ENCODE measurements around the gene FANCB. TPM values are rescaled to one million over a fixed set of nuclear protein-coding genes. Genes with fewer than 3 reads are reported as not detected.
A peak's percentile ranks its signal among the peaks of the same experiment; 100 is the strongest.

Gene FANCB
- 2.0 and 4.5 TPM in 2 replicates for total RNA-seq

DNA sequence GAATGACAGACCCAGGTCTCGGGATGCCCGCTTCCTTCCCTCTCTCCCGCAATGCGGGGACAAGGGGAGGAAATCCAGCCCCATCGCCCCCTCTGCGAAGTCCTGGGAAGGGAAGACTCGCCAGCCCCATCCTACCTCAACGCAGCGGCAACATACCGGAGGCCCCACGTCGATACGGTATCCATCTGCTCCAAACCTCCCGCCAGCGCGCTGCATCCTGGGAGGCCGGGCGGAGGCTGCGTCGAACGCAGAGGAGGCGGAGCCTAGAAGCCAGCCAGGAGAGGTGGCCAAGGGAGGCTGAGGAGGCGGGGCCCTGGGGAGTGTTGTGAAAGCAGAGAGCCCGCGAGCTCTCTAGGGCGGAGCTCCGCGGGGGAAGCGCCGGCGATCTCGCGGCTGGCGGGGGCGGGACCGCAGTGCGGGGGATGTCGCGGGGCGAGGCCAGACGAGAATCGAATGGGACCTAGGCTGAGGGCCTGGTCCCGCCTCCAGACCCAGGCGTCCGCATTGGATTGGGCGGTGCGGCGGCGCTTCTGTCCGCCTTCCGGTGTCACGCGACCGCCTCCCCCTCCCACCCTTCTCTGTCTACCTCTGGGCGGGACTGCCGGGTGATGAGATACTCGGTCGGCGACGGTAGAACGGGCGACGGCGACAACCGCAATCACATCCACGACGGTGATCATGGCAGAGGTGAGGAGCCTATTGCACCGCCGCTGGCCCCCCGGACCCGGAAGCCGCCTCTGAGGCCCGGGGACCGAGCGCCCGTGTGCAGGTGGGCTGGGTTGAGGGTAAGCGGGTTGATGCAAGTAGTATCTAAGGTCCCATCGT is at the start of gene FANCB, which contains the start of gene MOSPD2:
FANCB (minus strand) TSS at position 219 of the 825 bp plus-strand sequence. CDS start 7,559 bp downstream, outside the sequence.
MOSPD2 (plus strand) TSS at position 571 of the 825 bp plus-strand sequence; CDS start at position 679, 108 bp downstream.
- DNase-seq (ENCODE audit: low read depth), result peak; percentile 81

DNA sequence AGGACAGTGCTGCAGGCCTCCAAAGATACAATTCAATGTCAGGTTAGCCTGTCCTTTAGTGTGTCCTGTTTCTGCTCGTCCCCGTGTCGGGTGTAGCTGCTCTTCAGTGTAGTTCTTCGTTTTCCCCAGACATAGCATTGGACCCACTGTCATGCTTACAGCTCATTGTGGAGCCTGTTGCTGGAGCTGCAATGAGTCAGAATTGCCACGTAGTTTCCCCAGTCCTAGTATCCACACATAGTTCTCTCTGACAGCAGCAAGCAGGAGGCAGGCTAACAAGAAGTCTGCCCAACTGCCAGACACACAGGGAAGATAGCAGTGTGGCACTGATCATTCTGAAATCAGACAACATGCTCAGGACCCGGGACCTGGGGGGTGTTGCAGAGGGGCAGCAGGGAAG is 49.6 kb upstream of the FANCB start:
- DNase-seq (ENCODE audit: low read depth), result peak; percentile 28

DNA sequence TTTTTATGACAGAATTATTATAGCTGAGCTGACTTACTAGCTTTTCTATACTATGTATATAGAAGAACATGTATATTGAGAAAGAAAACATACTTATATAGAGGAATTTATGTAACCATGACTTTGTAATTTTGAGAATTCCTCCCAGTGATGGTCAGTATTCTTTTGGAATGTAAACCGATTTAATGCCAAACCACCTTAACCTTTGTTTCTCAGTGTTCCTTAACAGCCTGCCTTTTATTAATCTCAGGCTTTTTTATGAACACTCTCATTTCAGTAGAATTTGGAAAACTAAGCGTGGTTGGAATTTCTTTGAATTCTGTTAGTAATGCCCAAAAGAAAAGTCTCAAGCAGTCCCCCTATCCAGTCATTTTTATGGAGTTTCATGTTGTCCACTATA is 47.3 kb upstream of the FANCB start:
- DNase-seq (ENCODE audit: low read depth), result no peak

DNA sequence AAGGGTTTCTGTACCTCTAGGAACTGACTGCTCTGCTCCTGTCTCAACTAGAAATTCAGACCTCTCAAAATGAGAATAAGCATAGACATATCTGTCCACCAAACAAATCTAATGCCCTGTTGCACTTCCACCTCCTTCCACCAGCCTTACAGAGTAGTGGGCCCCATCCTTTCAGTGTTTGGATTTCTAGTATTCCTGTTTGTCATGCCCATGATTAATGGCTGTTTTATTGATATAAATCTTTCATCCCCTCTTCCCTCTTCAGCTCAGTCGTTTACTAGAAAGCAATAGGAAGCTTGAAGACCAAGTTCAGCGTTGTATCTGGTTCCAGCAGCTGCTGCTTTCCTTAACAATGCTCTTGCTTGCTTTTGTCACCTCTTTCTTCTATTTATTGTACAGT is 46.5 kb upstream of the FANCB start:
- DNase-seq (ENCODE audit: low read depth), result no peak

DNA sequence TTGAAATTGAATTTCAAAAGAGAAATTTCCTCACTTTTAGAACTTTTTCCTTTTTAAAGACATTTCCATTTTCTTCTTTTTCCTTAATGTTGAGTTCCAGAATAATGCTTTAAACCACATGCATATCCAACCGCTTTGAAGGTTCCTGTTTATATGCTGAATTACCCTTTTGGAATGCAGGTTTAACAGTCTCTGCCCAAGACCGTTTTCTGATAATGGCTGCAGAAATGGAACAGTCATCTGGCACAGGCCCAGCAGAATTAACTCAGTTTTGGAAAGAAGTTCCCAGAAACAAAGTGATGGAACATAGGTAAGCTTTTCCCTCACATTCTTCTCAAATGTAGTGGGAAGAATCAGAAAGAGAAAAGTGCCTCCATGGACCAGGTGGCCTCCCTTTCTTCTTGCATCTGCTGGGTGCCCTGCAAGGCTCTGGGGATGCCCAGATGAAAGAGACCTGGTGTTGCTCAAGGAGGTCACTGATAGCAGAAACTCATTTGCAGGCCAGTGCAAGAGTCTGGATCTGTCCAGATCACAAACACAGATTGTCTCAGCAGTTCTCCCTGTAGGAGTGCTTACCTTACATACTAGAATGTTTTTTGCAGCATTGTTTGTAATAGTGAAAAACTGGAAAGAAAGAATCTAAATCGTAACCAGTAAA is 43.3 kb upstream of the FANCB start:
- DNase-seq (ENCODE audit: low read depth), result peak; percentile 71

DNA sequence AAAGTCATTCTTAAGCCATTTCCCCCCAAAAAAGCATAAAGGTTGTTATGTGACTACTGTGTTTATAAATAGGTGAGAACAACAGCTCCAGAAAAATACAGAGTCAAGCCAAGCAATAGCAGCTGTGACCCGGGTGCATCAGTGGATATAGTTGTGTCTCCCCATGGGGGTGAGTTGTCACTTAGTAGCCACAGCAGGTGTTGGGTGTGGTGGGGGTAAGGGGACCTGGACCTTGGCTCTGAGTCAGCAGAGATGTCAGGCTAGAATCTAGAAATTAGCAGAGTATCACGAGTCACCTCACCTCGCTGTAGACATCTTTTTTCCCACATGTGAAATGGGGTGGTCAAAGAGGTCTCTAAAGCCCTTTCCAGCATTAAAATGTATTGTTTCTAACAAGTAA is 42.7 kb upstream of the FANCB start:
- no peak for DNase-seq (ENCODE audit: low read depth)

DNA sequence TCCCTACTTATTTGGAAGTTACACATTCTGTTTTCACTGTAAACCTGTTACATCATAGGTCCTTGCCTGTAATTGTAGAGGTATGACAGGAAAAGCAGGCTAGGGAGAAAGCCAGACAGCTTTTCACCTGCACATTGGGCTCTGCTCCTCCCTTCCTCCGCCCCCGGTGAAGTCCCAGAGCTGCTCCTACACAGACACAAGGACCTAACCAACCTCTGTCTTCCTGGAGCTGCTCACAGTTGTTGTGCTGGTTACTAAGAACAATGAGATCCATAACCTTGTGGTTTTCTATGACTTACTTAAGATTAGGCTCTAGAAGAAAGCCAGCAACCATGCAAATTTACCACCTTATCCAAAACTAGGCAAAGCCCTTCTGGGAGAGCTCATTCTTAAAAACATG is 40.4 kb upstream of the FANCB start:
- peak; percentile 68 for DNase-seq (ENCODE audit: low read depth)

DNA sequence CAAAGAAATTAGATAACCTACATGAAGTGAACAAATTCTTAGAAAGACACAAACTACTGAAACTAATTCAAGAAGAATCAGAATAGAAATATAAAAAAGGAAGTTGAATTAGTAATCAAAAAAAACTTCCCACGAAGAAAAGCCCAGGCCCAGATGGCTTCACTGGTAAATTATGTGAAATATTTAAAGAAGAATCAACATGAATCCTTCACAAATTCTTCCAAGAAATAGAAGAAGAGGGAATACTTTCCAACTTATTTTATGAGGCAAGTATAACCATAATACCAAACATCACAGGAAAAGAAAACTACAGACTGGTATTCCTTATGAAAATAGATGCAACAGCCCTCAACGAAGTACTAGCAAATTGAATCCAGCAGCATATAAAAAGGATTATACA is 31.0 kb upstream of the FANCB start:
- no peak for DNase-seq (ENCODE audit: low read depth)

DNA sequence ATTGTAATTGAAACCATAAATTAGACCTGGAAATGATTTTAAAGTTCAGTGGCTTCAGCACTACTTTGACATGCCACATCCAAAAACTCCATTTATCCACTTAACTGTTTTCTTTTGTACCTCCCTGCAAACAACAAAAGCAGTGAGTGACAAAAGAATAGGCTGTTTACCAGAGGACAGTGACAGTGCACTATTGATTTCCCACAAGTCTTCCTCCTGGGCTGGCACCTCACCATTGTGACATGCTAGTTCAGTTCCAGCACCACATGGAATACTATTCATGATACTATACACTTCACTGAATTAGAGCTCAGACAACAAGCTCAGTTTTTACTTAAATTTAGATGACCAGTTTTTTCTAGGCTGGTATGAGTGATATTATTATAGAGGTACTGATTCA is 29.7 kb upstream of the FANCB start:
- no peak for DNase-seq (ENCODE audit: low read depth)

DNA sequence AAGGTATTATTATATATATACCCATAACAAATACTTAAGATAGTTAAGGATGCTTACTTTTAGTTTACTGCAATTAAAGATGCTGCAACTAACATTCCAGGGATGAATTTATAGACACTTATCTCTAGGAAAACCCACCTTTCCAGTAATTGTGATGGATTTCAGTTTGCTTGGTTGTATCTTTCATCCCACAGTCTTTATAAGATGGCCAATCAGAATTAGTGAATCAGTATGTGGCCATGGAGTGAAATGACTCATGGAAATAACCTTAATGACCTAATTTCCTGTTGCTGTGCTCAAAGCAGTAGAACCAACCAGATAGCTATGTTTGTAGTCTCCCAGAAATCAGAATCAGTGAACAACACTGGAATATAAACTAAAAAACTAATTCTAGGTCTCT is 26.7 kb upstream of the FANCB start:
- peak; percentile 85 for DNase-seq (ENCODE audit: low read depth)

DNA sequence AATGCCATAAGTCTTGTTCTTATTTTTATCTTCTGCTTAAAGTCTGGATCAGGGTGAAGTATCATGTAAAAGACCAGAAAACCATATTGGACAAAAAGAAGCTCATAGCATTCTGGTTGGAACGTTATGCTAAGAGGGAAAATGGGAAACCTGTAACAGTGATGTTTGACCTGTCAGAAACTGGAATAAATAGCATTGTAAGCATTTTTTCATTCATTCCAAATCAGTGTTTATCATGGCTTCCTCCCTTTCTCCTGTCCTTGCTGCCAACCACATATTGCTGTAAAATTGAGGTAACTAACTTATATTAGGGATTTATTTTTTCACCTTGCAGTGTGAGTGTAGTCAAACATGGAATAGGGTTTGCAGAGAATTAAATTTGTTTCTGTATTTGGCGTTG is 24.2 kb upstream of the FANCB start:
- no peak for DNase-seq (ENCODE audit: low read depth)

DNA sequence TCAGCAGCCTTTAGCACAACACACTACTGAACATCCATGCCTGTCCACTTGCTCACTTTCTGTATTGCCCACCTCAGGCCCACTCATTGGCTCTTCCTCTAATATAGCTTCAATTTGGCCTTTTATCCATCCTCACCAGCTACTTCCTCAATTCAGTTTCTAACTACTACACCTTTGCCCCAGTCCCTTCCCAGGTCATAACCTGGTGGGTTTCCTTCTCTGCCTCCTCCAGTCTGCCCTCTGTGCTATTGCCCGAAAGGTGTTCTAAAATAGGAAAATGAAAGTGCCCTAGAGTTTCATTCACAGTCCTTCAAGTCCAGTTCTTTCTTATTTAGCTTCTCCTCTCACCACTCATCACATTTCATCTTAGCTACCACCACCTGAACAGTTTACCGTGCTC is 23.4 kb upstream of the FANCB start:
- DNase-seq (ENCODE audit: low read depth), result no peak

DNA sequence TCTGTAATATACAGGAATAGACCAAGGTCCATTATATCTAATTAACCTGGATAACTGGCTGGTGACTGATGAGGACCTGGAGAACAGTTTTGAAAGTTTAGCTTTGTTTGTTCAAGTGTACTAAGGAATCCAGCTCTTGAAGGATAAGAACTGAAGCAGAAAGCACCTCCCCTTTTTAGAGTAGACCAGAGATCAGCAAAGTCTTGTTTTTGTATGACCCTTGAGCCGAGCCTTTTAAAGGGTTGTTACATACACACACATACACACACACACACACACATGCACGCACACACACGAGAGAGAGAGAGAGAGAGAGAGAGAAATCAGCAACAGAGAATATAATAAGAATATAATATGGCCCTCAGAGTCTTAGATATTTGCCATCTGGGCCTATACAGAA is 13.4 kb upstream of the FANCB start:
- no peak for DNase-seq (ENCODE audit: low read depth)

DNA sequence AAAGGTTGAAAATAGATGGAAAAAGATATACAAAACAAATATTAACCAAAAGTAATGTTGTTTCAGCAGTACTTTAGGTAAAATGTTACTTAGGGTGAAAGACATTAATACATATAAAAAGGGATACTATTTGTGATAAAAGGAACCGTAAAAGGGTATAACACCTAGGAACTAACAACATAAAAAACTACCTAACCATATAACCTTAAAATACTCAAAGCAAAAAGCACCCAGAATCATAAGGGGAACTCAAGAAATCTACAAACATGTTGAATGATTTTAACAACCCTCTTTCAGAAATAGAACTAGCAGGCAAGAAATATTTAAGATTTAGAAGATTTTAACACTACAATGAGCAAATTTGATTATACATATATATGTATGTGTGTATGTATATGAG is 11.8 kb upstream of the FANCB start:
- no peak for DNase-seq (ENCODE audit: low read depth)

DNA sequence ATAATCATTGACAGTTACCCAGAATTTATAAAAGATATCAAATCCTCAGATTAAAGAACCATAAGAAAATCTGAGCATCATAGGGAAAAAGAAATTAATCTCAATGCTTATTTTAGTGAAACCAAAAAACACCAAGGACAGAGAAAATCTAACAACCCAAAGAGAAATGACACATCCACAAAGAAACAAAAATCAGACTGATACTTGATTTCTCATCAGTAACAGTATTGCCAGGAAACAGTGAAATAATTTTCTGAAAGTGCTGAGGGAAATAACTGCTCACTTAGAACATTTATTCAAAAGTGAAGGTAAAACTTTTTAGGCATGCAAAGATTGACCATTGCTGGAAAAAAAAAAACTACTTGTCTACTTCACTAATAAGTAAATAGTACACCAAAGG is 11.0 kb upstream of the FANCB start:
- DNase-seq (ENCODE audit: low read depth), result no peak

DNA sequence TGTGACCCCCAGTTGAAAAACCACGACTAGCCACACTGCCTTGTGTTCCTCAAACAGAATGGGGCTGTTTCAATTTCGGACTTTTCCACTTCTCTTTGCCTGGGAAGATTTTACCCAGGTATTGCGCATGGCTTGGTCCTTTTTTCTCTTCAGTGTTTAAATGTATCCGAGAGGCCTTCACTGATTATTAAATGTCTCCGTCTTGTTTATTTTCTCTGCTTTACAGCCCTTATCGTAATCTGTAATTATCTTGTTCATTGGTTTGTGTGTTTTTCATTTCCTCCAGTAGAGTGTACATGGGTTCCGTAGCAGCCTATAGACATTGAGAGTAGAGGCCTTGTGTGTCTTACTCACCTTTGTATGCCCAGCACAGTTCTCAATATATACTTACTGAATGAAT is 2.8 kb upstream of the FANCB start:
- DNase-seq (ENCODE audit: low read depth), result no peak

DNA sequence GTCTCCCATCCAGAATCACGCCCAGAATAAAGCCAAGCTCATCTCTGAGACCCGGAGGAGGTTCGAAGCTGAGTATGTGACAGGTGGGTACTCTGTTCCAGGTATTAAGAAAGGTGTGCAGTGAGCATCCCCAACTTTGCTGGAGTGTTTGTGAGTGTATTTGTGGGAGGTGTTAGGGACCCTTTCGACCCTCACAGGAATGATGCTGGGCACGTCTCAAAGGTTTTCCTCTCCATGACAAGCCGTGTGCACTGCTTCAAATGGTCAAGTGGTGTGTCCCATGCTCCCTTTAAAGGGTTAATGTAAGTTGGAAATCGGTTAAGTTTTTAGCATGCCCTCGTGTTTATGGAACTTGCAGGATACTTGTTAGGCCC is 794 bp upstream of the FANCB start:
- DNase-seq (ENCODE audit: low read depth), result no peak

DNA sequence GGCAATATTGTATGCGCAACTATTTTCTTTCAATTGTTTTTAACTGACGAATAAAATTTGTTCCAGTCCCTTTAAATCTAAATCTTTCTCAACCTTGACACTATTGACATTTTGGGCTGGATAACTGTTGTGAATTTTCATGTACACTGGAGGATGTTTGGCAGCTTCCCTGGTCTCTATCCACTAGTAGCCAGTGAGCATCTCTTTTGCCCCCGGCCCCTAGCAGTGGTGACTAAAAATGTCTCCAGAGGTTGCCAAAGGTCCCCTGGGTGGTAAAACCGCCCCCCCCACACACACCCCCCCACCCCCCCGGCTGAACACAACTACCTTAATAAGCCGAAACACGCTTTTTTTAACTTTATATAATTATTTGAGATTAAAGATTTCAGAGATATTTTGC is 514 bp downstream of the FANCB start:
- no peak for DNase-seq (ENCODE audit: low read depth)

DNA sequence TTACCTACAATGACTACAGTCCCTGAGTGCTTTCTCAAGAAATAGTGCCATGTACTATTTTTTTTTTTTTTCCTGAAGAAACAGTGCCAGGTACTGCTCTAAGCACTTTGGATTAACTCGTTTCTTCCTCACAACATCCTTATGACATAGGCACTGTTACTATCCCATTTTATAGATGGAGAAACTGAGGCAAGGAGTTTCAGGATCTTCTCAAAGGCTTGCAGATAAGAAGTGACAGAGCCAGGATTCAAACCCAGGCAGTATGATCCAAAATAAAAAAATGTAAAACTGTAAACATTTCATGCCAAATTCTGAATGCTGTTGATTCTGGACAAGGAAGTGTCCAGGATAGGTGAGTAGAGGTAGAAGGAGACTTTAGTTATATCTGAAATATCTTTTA is 1.1 kb downstream of the FANCB start:
- DNase-seq (ENCODE audit: low read depth), result no peak

DNA sequence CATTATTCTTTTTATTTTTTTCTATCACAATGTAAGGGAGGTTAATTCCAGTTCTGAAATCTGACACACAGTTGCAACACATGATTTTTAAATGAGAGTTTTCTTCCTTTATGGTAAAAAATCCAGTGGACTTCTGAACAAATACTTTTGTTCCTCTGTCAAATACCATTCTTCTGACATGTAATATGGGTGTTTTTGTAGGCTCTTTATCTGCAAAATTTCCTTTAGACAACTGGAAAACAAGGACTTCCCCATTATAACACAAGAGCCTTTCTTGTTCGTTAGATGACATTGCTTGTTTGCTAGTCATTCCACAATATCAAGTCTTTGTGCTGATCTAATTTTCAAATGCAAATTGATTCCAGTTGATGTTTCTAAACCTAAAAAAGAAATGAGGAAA is 7.7 kb downstream of the FANCB start:
- no peak for DNase-seq (ENCODE audit: low read depth)

DNA sequence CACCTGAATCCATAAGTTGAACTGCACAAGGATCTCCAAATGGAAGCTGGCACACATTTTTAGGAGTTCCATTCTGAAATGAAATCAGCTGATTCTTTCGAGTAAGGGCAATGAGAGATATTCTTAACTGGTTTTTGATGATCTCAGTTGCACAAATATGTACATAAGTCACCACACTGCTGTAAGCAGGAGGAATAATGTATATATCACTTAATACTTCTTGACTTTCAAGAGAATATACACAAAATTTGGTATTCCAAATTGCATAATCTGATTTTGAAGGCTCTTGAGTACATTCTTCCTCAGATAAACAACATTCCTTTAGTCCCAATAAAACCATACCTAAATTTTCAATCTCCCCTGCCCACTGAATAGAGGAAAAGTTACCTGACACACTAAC is 8.2 kb downstream of the FANCB start:
- no peak for DNase-seq (ENCODE audit: low read depth)

DNA sequence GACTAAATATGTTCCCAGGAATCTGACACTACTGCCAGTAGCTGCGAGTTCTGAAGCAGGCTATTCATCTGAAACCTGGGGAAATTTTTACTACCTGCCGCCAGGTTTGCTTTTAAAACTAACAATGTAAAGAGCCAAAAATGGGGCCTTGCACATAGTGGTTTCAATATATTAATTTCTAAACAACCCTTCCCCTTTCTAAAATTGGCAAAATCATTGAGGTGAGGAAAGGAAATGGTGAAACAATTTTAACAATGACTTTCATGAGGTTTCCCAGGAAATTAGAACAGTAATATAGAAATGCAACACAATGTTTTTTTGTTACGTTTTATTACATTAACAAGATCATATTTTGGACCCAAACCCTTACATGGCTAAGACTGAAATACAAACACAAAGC is 21.3 kb downstream of the FANCB start:
- DNase-seq (ENCODE audit: low read depth), result no peak

DNA sequence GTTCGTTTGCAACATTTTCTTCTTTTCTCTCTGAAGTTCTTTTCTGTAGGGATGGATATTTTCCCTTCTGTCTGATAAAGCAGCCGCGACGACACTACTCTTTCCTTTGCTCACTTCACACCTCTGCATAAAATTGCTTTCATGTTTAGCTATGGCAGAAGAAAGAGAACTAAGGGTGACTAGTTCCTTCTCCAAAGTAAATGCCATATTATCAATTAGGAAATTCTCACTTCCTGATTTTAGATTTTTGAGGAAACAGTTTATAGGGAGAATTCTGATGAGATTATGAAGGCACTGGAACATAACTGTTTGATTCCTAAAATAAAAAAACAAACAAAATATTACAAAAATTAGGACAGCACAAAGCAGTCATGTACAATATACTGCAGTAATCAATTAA is 29.2 kb downstream of the FANCB start:
- DNase-seq (ENCODE audit: low read depth), result no peak

DNA sequence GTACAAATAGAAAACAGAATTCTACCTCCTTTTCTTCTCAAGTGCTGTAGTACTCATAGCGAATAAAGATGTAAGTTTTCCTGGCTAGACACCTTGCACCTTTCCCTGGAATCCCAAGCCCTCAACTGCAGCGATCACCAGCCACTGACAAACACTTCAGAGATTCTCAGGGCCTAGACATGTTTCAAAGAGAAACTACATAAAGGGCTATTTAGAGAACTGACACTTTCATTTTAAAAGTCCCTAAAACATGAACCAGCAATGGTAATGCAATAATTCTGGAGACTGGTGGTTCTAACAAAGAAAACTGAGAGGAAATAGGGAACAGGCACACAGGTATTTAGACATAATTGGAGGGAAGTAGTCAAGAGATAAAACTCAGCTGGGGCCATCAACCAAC is 35.7 kb downstream of the FANCB start:
- no peak for DNase-seq (ENCODE audit: low read depth)

Measured in renal cortical epithelial cell (primary cell).